Suprapubic skin (tissue), 4 donors: ENCODE data around the gene GTF2IRD1. TPM values are rescaled to one million over a fixed set of nuclear protein-coding genes. Genes with fewer than 3 reads are reported as not detected.

Source experiments
- DNase-seq, 2 donors: peaks; one replicate each; pipeline ENCODE4 v3.0.0-alpha.2; 2019; ENCODE audit warnings: low spot score in 2 of 2
- H3K27ac ChIP-seq: fragments of 200-600 bp; sonication (generic); one replicate; pipeline ENCODE4 v1.5.1; 2019
- H3K27me3 ChIP-seq: fragments of 200-600 bp; sonication (generic); one replicate; pipeline ENCODE4 v1.5.1; 2019
- H3K36me3 ChIP-seq: fragments of 200-600 bp; sonication (generic); one replicate; pipeline ENCODE4 v1.5.1; 2019
- H3K4me1 ChIP-seq: fragments of 200-600 bp; sonication (generic); one replicate; pipeline ENCODE4 v1.5.1; 2019
- H3K4me3 ChIP-seq: fragments of 200-600 bp; sonication (generic); one replicate; pipeline ENCODE4 v1.5.1; 2019; ENCODE audit warnings: mild to moderate bottlenecking
- H3K9me3 ChIP-seq: fragments of 200-600 bp; sonication (generic); one replicate; pipeline ENCODE4 v1.5.1; 2019
- CTCF ChIP-seq, 2 donors: fragments of 200-600 bp in 1 of 2; fragments of 450-650 bp in 1 of 2; sonication (generic) in 1 of 2; IDR thresholded peaks; one replicate each; pipeline ENCODE4 v1.5.1; 2016 to 2019; ENCODE audit warnings: antibody characterized with exemption in 2 of 2, mild to moderate bottlenecking in 1 of 2, moderate library complexity in 1 of 2
- EP300 ChIP-seq: sonication (generic); formaldehyde crosslinking; IDR thresholded peaks from one replicate; pipeline ENCODE4 v1.6.1; 2017; ENCODE audit warnings: antibody characterized with exemption
- POLR2A ChIP-seq, 2 donors: fragments of 450-650 bp; IDR thresholded peaks; one replicate each; pipeline ENCODE4 v1.6.1; 2017; ENCODE audit warnings: antibody characterized with exemption in 2 of 2, mild to moderate bottlenecking in 2 of 2, moderate library complexity in 2 of 2
- POLR2AphosphoS5 ChIP-seq, 3 donors: sonication (generic); formaldehyde crosslinking; IDR thresholded peaks; one replicate each; pipeline ENCODE4 v1.6.1; 2017; ENCODE audit warnings: antibody characterized with exemption in 3 of 3
- WGBS: methylation state at CpG from one replicate; pipeline ENCODE4 v1.1.5; 2018; 5-methylcytosine and 5-hydroxymethylcytosine counted together
- total RNA-seq, 4 donors: library from RNA; depleted of rRNA; stranded (reverse); fragments of >200 nt; gene quantifications; one replicate each; pipeline ENCODE4 v1.1.0, GENCODE V29; 2016

The GTF2IRD1 gene
- total RNA-seq, 4 donors from 2014 or later: 23.1 to 41.2 (median 25.0) TPM

GRCh38 chr7:74606909-74607510 is 153.3 kb downstream of the GTF2IRD1 start:
- H3K4me3 ChIP-seq: peak overlapping the region; percentile 42
- no peaks in the 10 kb centered on the region for H3K9me3 ChIP-seq
- H3K4me1 ChIP-seq: peaks cover 35% of the 10 kb centered on the region
- H3K27ac ChIP-seq: peak overlapping the region; percentile 21
- H3K27me3 ChIP-seq: no peaks in the 10 kb centered on the region
- TF ChIP-seq POLR2A (IDR thresholded peaks at IDR 0.05) (no peak), POLR2AphosphoS5 (IDR thresholded peaks at IDR 0.05) (no peak), CTCF (IDR thresholded peaks at IDR 0.05) (no peak), EP300 (no peak)
- 46% methylated on average over 15 of the region's 15 CpGs for WGBS
- DNase-seq: no peak
- no peaks in the 10 kb centered on the region for H3K36me3 ChIP-seq

GRCh38 chr7:74612015-74612829 is 158.5 kb downstream of the GTF2IRD1 start:
- H3K27ac ChIP-seq: peak overlapping the region; percentile 68
- peaks cover 16% of the 10 kb centered on the region for H3K4me1 ChIP-seq
- H3K27me3 ChIP-seq: no peaks in the 10 kb centered on the region
- TF ChIP-seq POLR2A (IDR thresholded peaks at IDR 0.05) (no peak), POLR2AphosphoS5 (IDR thresholded peaks at IDR 0.05) (peak in 1 of 3 donors; percentile 36)
- DNase-seq: peak in 1 of 2 donors; percentile 83
- no peaks in the 10 kb centered on the region for H3K9me3 ChIP-seq
- H3K36me3 ChIP-seq: no peaks in the 10 kb centered on the region
- 38% methylated on average over 11 of the region's 11 CpGs for WGBS
- H3K4me3 ChIP-seq: no peak overlapping the region

- H3K27ac ChIP-seq: no peak overlapping the region
- H3K27me3 ChIP-seq: no peaks in the 10 kb centered on the region
- no peaks in the 10 kb centered on the region for H3K36me3 ChIP-seq
- WGBS: 90% methylated on average over 13 of the region's 13 CpGs
- H3K4me1 ChIP-seq: peaks cover 15% of the 10 kb centered on the region
- TF ChIP-seq POLR2A (IDR thresholded peaks at IDR 0.05): no peak
- TF ChIP-seq CTCF (IDR thresholded peaks at IDR 0.05): no peak
- no peak for TF ChIP-seq EP300
- no peak for TF ChIP-seq POLR2AphosphoS5 (IDR thresholded peaks at IDR 0.05)
- no peak for DNase-seq
- H3K9me3 ChIP-seq: no peaks in the 10 kb centered on the region
- no peak overlapping the region for H3K4me3 ChIP-seq
Measured at GRCh38 chr7:74615933-74616780, 162.5 kb downstream of the GTF2IRD1 start.

- Histone ChIP-seq H3K27me3 (no peaks in the 10 kb centered on the region), H3K27ac (no peak overlapping the region), H3K36me3 (no peaks in the 10 kb centered on the region), H3K9me3 (no peaks in the 10 kb centered on the region), H3K4me3 (no peak overlapping the region), H3K4me1 (peaks cover 15% of the 10 kb centered on the region)
- 26% methylated on average over 3 of the region's 9 CpGs for WGBS
- no peak for TF ChIP-seq POLR2AphosphoS5 (IDR thresholded peaks at IDR 0.05)
- no peak for TF ChIP-seq POLR2A (IDR thresholded peaks at IDR 0.05)
- TF ChIP-seq EP300: no peak
- no peak for TF ChIP-seq CTCF (IDR thresholded peaks at IDR 0.05)
- no peak for DNase-seq
Measured at GRCh38 chr7:74617180-74617744, 163.6 kb downstream of the GTF2IRD1 start.

- Histone ChIP-seq H3K4me1 (peaks cover 9% of the 10 kb centered on the region), H3K4me3 (no peak overlapping the region), H3K27me3 (no peaks in the 10 kb centered on the region), H3K9me3 (no peaks in the 10 kb centered on the region), H3K27ac (no peak overlapping the region), H3K36me3 (no peaks in the 10 kb centered on the region)
- no peak for DNase-seq
- WGBS: 82% methylated on average over 14 of the region's 14 CpGs
- no peak for TF ChIP-seq POLR2A (IDR thresholded peaks at IDR 0.05)
- TF ChIP-seq EP300: no peak
- TF ChIP-seq POLR2AphosphoS5 (IDR thresholded peaks at IDR 0.05): no peak
- TF ChIP-seq CTCF (IDR thresholded peaks at IDR 0.05): no peak
Measured at GRCh38 chr7:74619235-74619860, 165.6 kb downstream of the GTF2IRD1 start.
